Tibial nerve (tissue), 4 donors: ENCODE measurements around the gene TRDMT1.

Experiments
- CTCF ChIP-seq, 5 experiments: fragments of 200-600 bp in 3 of 5; fragments of 450-650 bp in 2 of 5; sonication (generic) in 3 of 5; IDR thresholded peaks; one replicate each; pipeline ENCODE4 v1.5.1; 2016 to 2019; ENCODE audit warnings: antibody characterized with exemption in 5 of 5, mild to moderate bottlenecking in 3 of 5, moderate library complexity in 2 of 5
- EP300 ChIP-seq, 2 donors: sonication (generic); formaldehyde crosslinking; IDR thresholded peaks; one replicate each; pipeline ENCODE4 v1.6.1; 2017; ENCODE audit warnings: antibody characterized with exemption in 2 of 2, mild to moderate bottlenecking in 1 of 2

GRCh38 chr10:17143055-17143690, 58.3 kb downstream of the TRDMT1 start:
- TF ChIP-seq CTCF (IDR thresholded peaks at IDR 0.05) (no peak), EP300 (IDR thresholded peaks at IDR 0.05) (no peak)
